IPS-15b (cell line): ENCODE data around the gene TBCK.
A peak's percentile ranks its signal among the peaks of the same experiment; 100 is the strongest.
"Not testable (repeated sequence)": the region's sequence is repeated elsewhere in the genome, so short reads cannot be mapped to it uniquely, and the experiment has no call there.

Experiments
- H3K27me3 ChIP-seq: one replicate; pipeline ENCODE4 v1.6.1; 2013; ENCODE audit warnings: low read length; ENCODE audit not compliant: control insufficient read depth, insufficient read depth
- H3K36me3 ChIP-seq: one replicate; pipeline ENCODE4 v1.6.1; 2013; ENCODE audit warnings: low read length; ENCODE audit not compliant: control insufficient read depth, insufficient read depth
- H3K4me1 ChIP-seq: one replicate; pipeline ENCODE4 v1.6.1; 2013; ENCODE audit warnings: mild to moderate bottlenecking, low read length; ENCODE audit not compliant: control insufficient read depth, insufficient read depth
- H3K4me3 ChIP-seq: one replicate; pipeline ENCODE4 v1.5.1; 2013; ENCODE audit warnings: low read depth, low read length
- H3K9ac ChIP-seq: one replicate; pipeline ENCODE4 v1.6.1; 2013; ENCODE audit warnings: low read depth, mild to moderate bottlenecking, low read length
- H3K9me3 ChIP-seq: one replicate; pipeline ENCODE4 v1.6.1; 2013; ENCODE audit warnings: mild to moderate bottlenecking, low read length; ENCODE audit not compliant: control insufficient read depth, insufficient read depth

TBCK gene

GRCh38 chr4:106255195-106255594 lies 60.8 kb downstream of the TBCK start:
- Histone ChIP-seq H3K9ac (no peak overlapping the region), H3K4me1 (peaks cover 8% of the 10 kb centered on the region), H3K4me3 (no peak overlapping the region), H3K9me3 (no peaks in the 10 kb centered on the region), H3K27me3 (no peaks in the 10 kb centered on the region), H3K36me3 (no peaks in the 10 kb centered on the region)

DNA sequence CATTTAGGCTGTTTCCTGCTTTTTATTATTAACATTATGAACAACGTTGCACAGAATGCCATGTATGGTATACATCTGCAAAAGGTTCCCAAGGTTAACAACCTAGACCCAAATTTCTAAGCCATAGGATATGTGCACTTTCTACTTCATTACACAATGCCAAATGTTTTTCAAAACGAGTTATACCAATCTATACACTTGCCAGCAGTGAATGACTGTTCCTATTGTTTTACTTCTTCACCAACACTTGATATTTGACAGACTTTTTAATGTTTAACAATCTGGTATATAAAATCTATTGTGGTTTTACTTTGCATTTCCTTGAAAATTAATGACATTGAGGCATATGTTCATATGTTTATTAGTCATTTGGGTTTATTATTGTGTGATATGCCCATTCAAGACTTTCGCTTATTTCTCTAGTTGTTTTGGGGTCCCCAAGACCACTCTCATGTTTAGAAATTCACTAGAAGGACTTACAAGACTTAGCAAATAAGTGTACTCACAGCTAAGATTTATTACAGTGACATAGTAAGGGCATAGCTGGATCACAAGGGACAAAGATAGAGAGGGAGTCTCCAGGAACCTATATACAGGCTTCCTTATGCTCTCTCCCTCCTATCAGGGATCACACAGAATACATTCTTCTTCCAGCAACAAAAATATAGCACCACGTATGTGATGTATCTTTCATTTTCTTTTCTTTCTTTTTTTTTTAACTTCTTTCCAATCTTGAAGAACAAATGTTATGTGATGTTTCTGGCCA lies 62.5 kb downstream of the TBCK start:
- Histone ChIP-seq H3K9ac (no peak overlapping the region), H3K9me3 (no peaks in the 10 kb centered on the region), H3K4me1 (peaks cover 6% of the 10 kb centered on the region), H3K27me3 (no peaks in the 10 kb centered on the region), H3K36me3 (no peaks in the 10 kb centered on the region), H3K4me3 (no peak overlapping the region)

- Histone ChIP-seq H3K9me3 (no peaks in the 10 kb centered on the region), H3K9ac (no peak overlapping the region), H3K36me3 (no peaks in the 10 kb centered on the region), H3K4me1 (no peaks in the 10 kb centered on the region), H3K27me3 (no peaks in the 10 kb centered on the region), H3K4me3 (no peak overlapping the region)
Measured at GRCh38 chr4:106247600-106247999, 68.4 kb downstream of the TBCK start.

- H3K9me3 ChIP-seq = no peaks in the 10 kb centered on the region
- H3K9ac ChIP-seq = no peak overlapping the region
- H3K4me1 ChIP-seq = no peaks in the 10 kb centered on the region
- H3K36me3 ChIP-seq = no peaks in the 10 kb centered on the region
- H3K4me3 ChIP-seq = no peak overlapping the region
- H3K27me3 ChIP-seq = no peaks in the 10 kb centered on the region
Measured at GRCh38 chr4:106246441-106246840, 69.6 kb downstream of the TBCK start.

- Histone ChIP-seq H3K9ac (no peak overlapping the region), H3K4me3 (no peak overlapping the region), H3K36me3 (no peaks in the 10 kb centered on the region), H3K4me1 (no peaks in the 10 kb centered on the region), H3K27me3 (no peaks in the 10 kb centered on the region), H3K9me3 (no peaks in the 10 kb centered on the region)
Measured at GRCh38 chr4:106245176-106245575, 70.8 kb downstream of the TBCK start.

- no peak overlapping the region for H3K4me3 ChIP-seq
- H3K36me3 ChIP-seq = no peaks in the 10 kb centered on the region
- no peaks in the 10 kb centered on the region for H3K4me1 ChIP-seq
- H3K9ac ChIP-seq = no peak overlapping the region
- H3K9me3 ChIP-seq = no peaks in the 10 kb centered on the region
- H3K27me3 ChIP-seq = no peaks in the 10 kb centered on the region
Measured at GRCh38 chr4:106240699-106241098, 75.3 kb downstream of the TBCK start.

GRCh38 chr4:106238820-106239420 lies 77.1 kb downstream of the TBCK start:
- H3K36me3 ChIP-seq = no peaks in the 10 kb centered on the region
- no peak overlapping the region for H3K9ac ChIP-seq
- H3K4me1 ChIP-seq = no peaks in the 10 kb centered on the region
- no peaks in the 10 kb centered on the region for H3K27me3 ChIP-seq
- H3K4me3 ChIP-seq = no peak overlapping the region
- H3K9me3 ChIP-seq = no peaks in the 10 kb centered on the region

- Histone ChIP-seq H3K4me3 (no peak overlapping the region), H3K36me3 (peaks cover 3% of the 10 kb centered on the region), H3K9ac (no peak overlapping the region), H3K4me1 (no peaks in the 10 kb centered on the region), H3K27me3 (no peaks in the 10 kb centered on the region), H3K9me3 (no peaks in the 10 kb centered on the region)
Measured at GRCh38 chr4:106231931-106232330, 84.1 kb downstream of the TBCK start.

DNA sequence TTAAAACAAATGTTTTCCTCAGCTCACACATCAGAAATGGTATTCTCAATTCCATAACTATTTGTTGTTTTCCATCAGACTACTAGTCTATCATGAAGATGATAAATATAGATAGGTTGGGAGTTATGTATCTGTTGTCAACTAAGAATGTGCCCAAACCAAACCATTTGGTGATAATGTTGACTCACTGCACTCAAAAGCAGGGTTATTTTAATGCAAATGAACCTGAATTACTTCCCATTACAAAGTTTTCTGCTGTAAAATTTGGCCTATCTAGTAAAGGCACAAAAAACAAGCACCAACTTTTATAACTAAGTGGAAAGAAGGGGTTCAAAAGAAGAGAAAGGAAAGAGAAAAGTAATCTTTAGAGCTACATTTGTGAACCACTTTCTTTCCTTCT lies 93.5 kb downstream of the TBCK start:
- Histone ChIP-seq H3K4me3 (no peak overlapping the region), H3K9ac (no peak overlapping the region), H3K27me3 (no peaks in the 10 kb centered on the region), H3K9me3 (no peaks in the 10 kb centered on the region), H3K4me1 (peaks cover 6% of the 10 kb centered on the region), H3K36me3 (peaks cover 2% of the 10 kb centered on the region)

DNA sequence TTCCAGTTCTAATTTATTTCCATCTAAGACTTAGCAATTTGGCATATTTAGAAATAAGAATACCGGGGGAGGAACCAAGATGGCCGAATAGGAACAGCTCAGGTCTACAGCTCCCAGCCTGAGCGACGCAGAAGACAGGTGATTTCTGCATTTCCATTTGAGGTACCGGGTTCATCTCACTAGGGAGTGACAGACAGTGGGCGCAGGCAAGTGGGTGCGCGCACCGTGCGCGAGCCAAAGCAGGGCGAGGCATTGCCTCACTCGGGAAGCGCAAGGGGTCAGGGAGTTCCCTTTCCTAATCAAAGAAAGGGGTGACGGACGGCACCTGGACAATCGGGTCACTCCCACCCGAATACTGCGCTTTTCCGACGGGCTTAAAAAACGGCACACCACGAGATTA lies 102.7 kb downstream of the TBCK start:
- not testable (repeated sequence) for H3K9me3 ChIP-seq, H3K27me3 ChIP-seq, H3K4me1 ChIP-seq, H3K36me3 ChIP-seq, H3K9ac ChIP-seq
- peak overlapping the region; percentile 32 for H3K4me3 ChIP-seq

- Histone ChIP-seq H3K4me1 (peaks cover 2% of the 10 kb centered on the region), H3K36me3 (no peaks in the 10 kb centered on the region), H3K9me3 (no peaks in the 10 kb centered on the region), H3K9ac (no peak overlapping the region), H3K27me3 (no peaks in the 10 kb centered on the region), H3K4me3 (no peak overlapping the region)
Measured at GRCh38 chr4:106210021-106210420, 106.0 kb downstream of the TBCK start.
